K562 (cell line): Measurements from ENCODE around the gene TSPYL2. TPM values are rescaled to one million over a fixed set of nuclear protein-coding genes. Genes with fewer than 3 reads are reported as not detected.

ENCODE experiments used
- ASH1L ChIP-seq: fragments of 450-650 bp; IDR thresholded peaks from 2 replicates; pipeline ENCODE4 v1.6.1; 2018; ENCODE audit warnings: borderline replicate concordance, mild to moderate bottlenecking, low read depth; ENCODE audit not compliant: partially characterized antibody
- GMEB1 ChIP-seq: fragments of 250-450 bp; sonication (Bioruptor Pico); IDR thresholded peaks from 2 replicates; pipeline ENCODE4 v1.4.0; 2020; ENCODE audit warnings: mild to moderate bottlenecking
- MGA ChIP-seq: fragments of 450-650 bp; IDR thresholded peaks from 2 replicates; pipeline ENCODE4 v1.6.1; 2016; ENCODE audit warnings: mild to moderate bottlenecking, moderate library complexity
- MNT ChIP-seq, 2 experiments: fragments of 450-650 bp; conservative IDR thresholded peaks; 2 replicates each; pipeline ENCODE4 v1.6.1; 2017; ENCODE audit warnings: mild to moderate bottlenecking in 2 of 2, moderate library complexity in 2 of 2
- MTA3 ChIP-seq: fragments of 450-650 bp; formaldehyde crosslinking; IDR thresholded peaks from 2 replicates; pipeline ENCODE4 v1.6.1; 2017; ENCODE audit warnings: mild to moderate bottlenecking, borderline replicate concordance
- PHF21A ChIP-seq: fragments of 450-650 bp; IDR thresholded peaks from 2 replicates; pipeline ENCODE4 v1.6.1; 2017; ENCODE audit warnings: low read depth, borderline replicate concordance
- RBFOX2 ChIP-seq: fragments of 200-400 bp; formaldehyde crosslinking; IDR thresholded peaks from 2 replicates; pipeline ENCODE4 v1.6.1; 2017; ENCODE audit warnings: low read depth, mild to moderate bottlenecking, low read length, moderate library complexity
- RUNX1 ChIP-seq: sonication (generic); IDR thresholded peaks from 2 replicates; pipeline ENCODE4 v1.6.1; 2016; ENCODE audit warnings: antibody characterized with exemption, low read depth
- ZBTB7A ChIP-seq: IDR thresholded peaks from 2 replicates; pipeline ENCODE4 v1.6.1; 2011; ENCODE audit warnings: low read depth, mild to moderate bottlenecking, low read length, moderate library complexity, borderline replicate concordance; ENCODE audit not compliant: control insufficient read depth
- polyA plus RNA-seq, 8 experiments: library from polyadenylated mRNA; depleted of rRNA in 4 of 8; stranded (reverse) in 5 of 8; unstranded in 3 of 8; fragments of >200 nt; fragmentation: Nextera tagmentation in 2 of 8; fragmentation: Illumina TruSeq in 1 of 8; extraction: Ambion mirVana in 2 of 8; extraction: Trizol in 1 of 8; gene quantifications; 2 replicates each; pipeline versions ENCODE4 v1.2.1 to v1.2.3, GENCODE V29; 2011 to 2014; ENCODE audit warnings: inconsistent platforms in 1 of 8, missing spikeins in 1 of 8
- total RNA-seq, 7 experiments: library from RNA; depleted of rRNA in 6 of 7; stranded (reverse); fragments of >200 nt in 6 of 7; fragmentation: Illumina TruSeq in 2 of 7; extraction: Trizol in 2 of 7; gene quantifications; 2 replicates each; pipeline versions ENCODE4 v1.2.1 to v1.2.3, GENCODE V29; 2011 to 2021; ENCODE audit warnings: low replicate concordance in 1 of 7

TSPYL2 gene
- total and polyA plus RNA-seq, 9 of the 15 experiments (the other 6 are each of a cell fraction or from before 2014, with no cell fraction given) = 0.41 to 20.0 (median 10.8) TPM

- TF ChIP-seq GMEB1 (CRISPR knock-in tag) (no peak), MTA3 (0 out of 2 replicates have a peak, but pooled peaks have one; percentile 5), RUNX1 (no peak), MGA (peak; percentile 82), MNT (conservative IDR thresholded peaks at IDR 0.05) (peak; percentile 46 to 71; a peak in 3 of 4 replicates), PHF21A (0 out of 2 replicates have a peak, but pooled peaks have one; percentile 54), ZBTB7A (peak; percentile 18; the same call in 1 of the 2 replicates), RBFOX2 (peak; percentile 71), ASH1L (peak; percentile 47)
These were observed 11.8 kb downstream of the TSPYL2 start, which contains the start of gene KANTR (continued) for GRCh38 chrX:53093748-53094581.
